GM23338 (cell line): ENCODE data around the gene ABHD5. TPM values are rescaled to one million over a fixed set of nuclear protein-coding genes. Genes with fewer than 3 reads are reported as not detected.

Source experiments
- ATAC-seq: fragments of 200-7000 bp; cut with Tn5 transposase; 3 replicates; pipeline ENCODE4 v1.9.1; 2020
- DNase-seq: peaks from one replicate; pipeline ENCODE4 v3.0.0-alpha.2; 2015; ENCODE audit warnings: low spot score
- H2AFZ ChIP-seq: fragments of 200-600 bp; sonication (generic); 2 replicates; pipeline ENCODE4 v1.8.0; 2016; ENCODE audit warnings: antibody characterized with exemption, mild to moderate bottlenecking, moderate library complexity
- H3F3A ChIP-seq: fragments of 200-600 bp; sonication (generic); replicated peaks from 2 replicates; pipeline ENCODE4 v1.8.0; 2017; ENCODE audit warnings: antibody characterized with exemption, mixed run types, low read depth
- H3K27ac ChIP-seq: fragments of 200-600 bp; sonication (generic); 2 replicates; pipeline ENCODE4 v1.6.1; 2016; ENCODE audit warnings: low read depth
- H3K27me3 ChIP-seq: fragments of 200-600 bp; sonication (generic); 2 replicates; pipeline ENCODE4 v1.8.0; 2016; ENCODE audit warnings: mild to moderate bottlenecking, mixed run types, moderate library complexity; ENCODE audit not compliant: insufficient read depth
- H3K36me3 ChIP-seq: fragments of 200-600 bp; sonication (generic); 2 replicates; pipeline ENCODE4 v1.8.0; 2016; ENCODE audit warnings: mild to moderate bottlenecking; ENCODE audit not compliant: insufficient read depth
- H3K4me1 ChIP-seq: fragments of 200-600 bp; sonication (generic); 2 replicates; pipeline ENCODE4 v1.8.0; 2016; ENCODE audit warnings: mild to moderate bottlenecking, moderate library complexity; ENCODE audit not compliant: insufficient read depth
- H3K4me2 ChIP-seq: fragments of 200-600 bp; sonication (generic); 2 replicates; pipeline ENCODE4 v1.7.1; 2017; ENCODE audit warnings: mixed run types
- H3K4me3 ChIP-seq: fragments of 200-600 bp; sonication (generic); 2 replicates; pipeline ENCODE4 v1.6.1; 2016; ENCODE audit warnings: mixed run types
- H3K79me2 ChIP-seq: fragments of 200-600 bp; sonication (generic); replicated peaks from 2 replicates; pipeline ENCODE4 v1.8.0; 2017; ENCODE audit warnings: mild to moderate bottlenecking; ENCODE audit not compliant: insufficient read depth
- H3K9me2 ChIP-seq: fragments of 200-600 bp; sonication (generic); 2 replicates; pipeline ENCODE4 v1.8.0; 2017; ENCODE audit not compliant: insufficient read depth
- H4K20me1 ChIP-seq: fragments of 200-600 bp; sonication (generic); replicated peaks from 2 replicates; pipeline ENCODE4 v1.8.0; 2017; ENCODE audit warnings: mild to moderate bottlenecking; ENCODE audit not compliant: insufficient read depth
- H3K27ac Mint-ChIP-seq: 2 replicates; pipeline ENCODE4 v1.8.0; 2020; ENCODE audit warnings: inconsistent platforms, mild to moderate bottlenecking, moderate library complexity, mixed read lengths
- H3K27me3 Mint-ChIP-seq: 3 replicates; pipeline ENCODE4 v1.8.0; 2022; ENCODE audit warnings: low read depth, mild to moderate bottlenecking, moderate library complexity, mixed read lengths, inconsistent platforms; ENCODE audit not compliant: insufficient read depth, poor library complexity
- H3K36me3 Mint-ChIP-seq: 3 replicates; pipeline ENCODE4 v1.8.0; 2021; ENCODE audit warnings: low read depth, mild to moderate bottlenecking, inconsistent platforms, moderate library complexity, mixed read lengths
- H3K4me1 Mint-ChIP-seq: 3 replicates; pipeline ENCODE4 v1.8.0; 2020; ENCODE audit warnings: mild to moderate bottlenecking, inconsistent platforms, mixed read lengths
- H3K4me3 Mint-ChIP-seq: 3 replicates; pipeline ENCODE4 v1.8.0; 2021; ENCODE audit warnings: moderate library complexity, mild to moderate bottlenecking, inconsistent platforms, mixed read lengths
- H3K9me3 Mint-ChIP-seq: 3 replicates; pipeline ENCODE4 v1.8.0; 2020; ENCODE audit warnings: moderate library complexity, mild to moderate bottlenecking, inconsistent platforms, mixed read lengths
- EZH2phosphoT487 ChIP-seq: fragments of 200-600 bp; sonication (generic); IDR thresholded peaks from one replicate; pipeline ENCODE4 v1.8.1; 2018; ENCODE audit warnings: antibody characterized with exemption; ENCODE audit not compliant: unreplicated experiment
- JUNB ChIP-seq: IDR thresholded peaks from one replicate; pipeline ENCODE4 v1.6.1; 2016; ENCODE audit warnings: antibody characterized with exemption; ENCODE audit not compliant: unreplicated experiment
- NANOG ChIP-seq: IDR thresholded peaks from 2 replicates; pipeline ENCODE4 v1.6.1; 2016; ENCODE audit warnings: antibody characterized with exemption, borderline replicate concordance
- polyA plus RNA-seq: library from polyadenylated mRNA; unstranded; fragments of >200 nt; fragmentation: Nextera tagmentation; extraction: Ambion mirVana; gene quantifications from 2 replicates; pipeline ENCODE4 v1.2.1, GENCODE V29; 2016
- total RNA-seq: library from RNA; depleted of rRNA; stranded (reverse); fragments of >200 nt; shearing (Covaris generic); gene quantifications from 2 replicates; pipeline ENCODE4 v1.2.3, GENCODE V29; 2014
- TF ChIP-seq, protein P1 (sequence below): fragments of 250-450 bp; sonication (Bioruptor Pico); IDR thresholded peaks from 2 replicates; pipeline ENCODE4 v1.5.0; 2020; ENCODE audit warnings: mild to moderate bottlenecking, moderate library complexity
- TF ChIP-seq, protein P2 (sequence below): IDR thresholded peaks from one replicate; pipeline ENCODE4 v1.6.1; 2018; ENCODE audit warnings: antibody characterized with exemption; ENCODE audit not compliant: unreplicated experiment
- TF ChIP-seq, protein P3 (sequence below), 2 experiments: fragments of 200-600 bp in 1 of 2; sonication (generic) in 1 of 2; conservative IDR thresholded peaks; 2 replicates each; pipeline versions ENCODE4 v1.5.1 to v1.6.1; 2016 to 2017; ENCODE audit warnings: antibody characterized with exemption in 2 of 2, low read depth in 2 of 2, mild to moderate bottlenecking in 2 of 2, moderate library complexity in 1 of 2

ABHD5 gene
- total and polyA plus RNA-seq, 2 experiments from 2014 or later: 12.1 to 12.3 TPM

DNA sequence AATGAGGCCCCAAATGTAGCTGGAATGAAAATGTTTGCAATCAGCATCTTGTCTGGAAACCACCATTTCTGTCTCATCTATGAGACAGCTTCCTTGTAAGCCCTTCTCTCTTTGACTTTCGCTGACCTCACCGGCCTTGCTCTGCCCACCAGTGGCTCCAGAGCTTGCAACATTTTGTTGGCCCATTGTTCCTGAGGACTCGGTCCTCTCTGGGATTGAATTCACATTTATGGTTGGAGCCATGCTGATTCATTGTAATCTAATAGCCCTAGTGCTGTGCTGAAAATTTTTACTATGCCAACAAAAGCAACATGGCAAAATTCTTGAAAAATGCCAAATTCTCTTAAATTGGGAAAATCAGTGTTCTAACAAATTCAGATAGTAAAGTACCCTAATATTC is 37.2 kb downstream of the ABHD5 start (continued):
- TF ChIP-seq, protein P1, sequence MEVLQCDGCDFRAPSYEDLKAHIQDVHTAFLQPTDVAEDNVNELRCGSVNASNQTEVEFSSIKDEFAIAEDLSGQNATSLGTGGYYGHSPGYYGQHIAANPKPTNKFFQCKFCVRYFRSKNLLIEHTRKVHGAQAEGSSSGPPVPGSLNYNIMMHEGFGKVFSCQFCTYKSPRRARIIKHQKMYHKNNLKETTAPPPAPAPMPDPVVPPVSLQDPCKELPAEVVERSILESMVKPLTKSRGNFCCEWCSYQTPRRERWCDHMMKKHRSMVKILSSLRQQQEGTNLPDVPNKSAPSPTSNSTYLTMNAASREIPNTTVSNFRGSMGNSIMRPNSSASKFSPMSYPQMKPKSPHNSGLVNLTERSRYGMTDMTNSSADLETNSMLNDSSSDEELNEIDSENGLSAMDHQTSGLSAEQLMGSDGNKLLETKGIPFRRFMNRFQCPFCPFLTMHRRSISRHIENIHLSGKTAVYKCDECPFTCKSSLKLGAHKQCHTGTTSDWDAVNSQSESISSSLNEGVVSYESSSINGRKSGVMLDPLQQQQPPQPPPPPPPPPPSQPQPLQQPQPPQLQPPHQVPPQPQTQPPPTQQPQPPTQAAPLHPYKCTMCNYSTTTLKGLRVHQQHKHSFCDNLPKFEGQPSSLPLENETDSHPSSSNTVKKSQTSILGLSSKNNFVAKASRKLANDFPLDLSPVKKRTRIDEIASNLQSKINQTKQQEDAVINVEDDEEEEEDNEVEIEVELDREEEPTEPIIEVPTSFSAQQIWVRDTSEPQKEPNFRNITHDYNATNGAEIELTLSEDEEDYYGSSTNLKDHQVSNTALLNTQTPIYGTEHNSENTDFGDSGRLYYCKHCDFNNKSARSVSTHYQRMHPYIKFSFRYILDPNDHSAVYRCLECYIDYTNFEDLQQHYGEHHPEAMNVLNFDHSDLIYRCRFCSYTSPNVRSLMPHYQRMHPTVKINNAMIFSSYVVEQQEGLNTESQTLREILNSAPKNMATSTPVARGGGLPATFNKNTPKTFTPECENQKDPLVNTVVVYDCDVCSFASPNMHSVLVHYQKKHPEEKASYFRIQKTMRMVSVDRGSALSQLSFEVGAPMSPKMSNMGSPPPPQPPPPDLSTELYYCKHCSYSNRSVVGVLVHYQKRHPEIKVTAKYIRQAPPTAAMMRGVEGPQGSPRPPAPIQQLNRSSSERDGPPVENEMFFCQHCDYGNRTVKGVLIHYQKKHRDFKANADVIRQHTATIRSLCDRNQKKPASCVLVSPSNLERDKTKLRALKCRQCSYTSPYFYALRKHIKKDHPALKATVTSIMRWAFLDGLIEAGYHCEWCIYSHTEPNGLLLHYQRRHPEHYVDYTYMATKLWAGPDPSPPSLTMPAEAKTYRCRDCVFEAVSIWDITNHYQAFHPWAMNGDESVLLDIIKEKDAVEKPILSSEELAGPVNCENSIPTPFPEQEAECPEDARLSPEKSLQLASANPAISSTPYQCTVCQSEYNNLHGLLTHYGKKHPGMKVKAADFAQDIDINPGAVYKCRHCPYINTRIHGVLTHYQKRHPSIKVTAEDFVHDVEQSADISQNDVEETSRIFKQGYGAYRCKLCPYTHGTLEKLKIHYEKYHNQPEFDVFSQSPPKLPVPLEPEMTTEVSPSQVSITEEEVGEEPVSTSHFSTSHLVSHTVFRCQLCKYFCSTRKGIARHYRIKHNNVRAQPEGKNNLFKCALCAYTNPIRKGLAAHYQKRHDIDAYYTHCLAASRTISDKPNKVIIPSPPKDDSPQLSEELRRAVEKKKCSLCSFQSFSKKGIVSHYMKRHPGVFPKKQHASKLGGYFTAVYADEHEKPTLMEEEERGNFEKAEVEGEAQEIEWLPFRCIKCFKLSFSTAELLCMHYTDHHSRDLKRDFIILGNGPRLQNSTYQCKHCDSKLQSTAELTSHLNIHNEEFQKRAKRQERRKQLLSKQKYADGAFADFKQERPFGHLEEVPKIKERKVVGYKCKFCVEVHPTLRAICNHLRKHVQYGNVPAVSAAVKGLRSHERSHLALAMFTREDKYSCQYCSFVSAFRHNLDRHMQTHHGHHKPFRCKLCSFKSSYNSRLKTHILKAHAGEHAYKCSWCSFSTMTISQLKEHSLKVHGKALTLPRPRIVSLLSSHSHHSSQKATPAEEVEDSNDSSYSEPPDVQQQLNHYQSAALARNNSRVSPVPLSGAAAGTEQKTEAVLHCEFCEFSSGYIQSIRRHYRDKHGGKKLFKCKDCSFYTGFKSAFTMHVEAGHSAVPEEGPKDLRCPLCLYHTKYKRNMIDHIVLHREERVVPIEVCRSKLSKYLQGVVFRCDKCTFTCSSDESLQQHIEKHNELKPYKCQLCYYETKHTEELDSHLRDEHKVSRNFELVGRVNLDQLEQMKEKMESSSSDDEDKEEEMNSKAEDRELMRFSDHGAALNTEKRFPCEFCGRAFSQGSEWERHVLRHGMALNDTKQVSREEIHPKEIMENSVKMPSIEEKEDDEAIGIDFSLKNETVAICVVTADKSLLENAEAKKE: no peak
- TF ChIP-seq JUNB: no peak
- TF ChIP-seq, protein P2, sequence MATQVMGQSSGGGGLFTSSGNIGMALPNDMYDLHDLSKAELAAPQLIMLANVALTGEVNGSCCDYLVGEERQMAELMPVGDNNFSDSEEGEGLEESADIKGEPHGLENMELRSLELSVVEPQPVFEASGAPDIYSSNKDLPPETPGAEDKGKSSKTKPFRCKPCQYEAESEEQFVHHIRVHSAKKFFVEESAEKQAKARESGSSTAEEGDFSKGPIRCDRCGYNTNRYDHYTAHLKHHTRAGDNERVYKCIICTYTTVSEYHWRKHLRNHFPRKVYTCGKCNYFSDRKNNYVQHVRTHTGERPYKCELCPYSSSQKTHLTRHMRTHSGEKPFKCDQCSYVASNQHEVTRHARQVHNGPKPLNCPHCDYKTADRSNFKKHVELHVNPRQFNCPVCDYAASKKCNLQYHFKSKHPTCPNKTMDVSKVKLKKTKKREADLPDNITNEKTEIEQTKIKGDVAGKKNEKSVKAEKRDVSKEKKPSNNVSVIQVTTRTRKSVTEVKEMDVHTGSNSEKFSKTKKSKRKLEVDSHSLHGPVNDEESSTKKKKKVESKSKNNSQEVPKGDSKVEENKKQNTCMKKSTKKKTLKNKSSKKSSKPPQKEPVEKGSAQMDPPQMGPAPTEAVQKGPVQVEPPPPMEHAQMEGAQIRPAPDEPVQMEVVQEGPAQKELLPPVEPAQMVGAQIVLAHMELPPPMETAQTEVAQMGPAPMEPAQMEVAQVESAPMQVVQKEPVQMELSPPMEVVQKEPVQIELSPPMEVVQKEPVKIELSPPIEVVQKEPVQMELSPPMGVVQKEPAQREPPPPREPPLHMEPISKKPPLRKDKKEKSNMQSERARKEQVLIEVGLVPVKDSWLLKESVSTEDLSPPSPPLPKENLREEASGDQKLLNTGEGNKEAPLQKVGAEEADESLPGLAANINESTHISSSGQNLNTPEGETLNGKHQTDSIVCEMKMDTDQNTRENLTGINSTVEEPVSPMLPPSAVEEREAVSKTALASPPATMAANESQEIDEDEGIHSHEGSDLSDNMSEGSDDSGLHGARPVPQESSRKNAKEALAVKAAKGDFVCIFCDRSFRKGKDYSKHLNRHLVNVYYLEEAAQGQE: no peak

DNA sequence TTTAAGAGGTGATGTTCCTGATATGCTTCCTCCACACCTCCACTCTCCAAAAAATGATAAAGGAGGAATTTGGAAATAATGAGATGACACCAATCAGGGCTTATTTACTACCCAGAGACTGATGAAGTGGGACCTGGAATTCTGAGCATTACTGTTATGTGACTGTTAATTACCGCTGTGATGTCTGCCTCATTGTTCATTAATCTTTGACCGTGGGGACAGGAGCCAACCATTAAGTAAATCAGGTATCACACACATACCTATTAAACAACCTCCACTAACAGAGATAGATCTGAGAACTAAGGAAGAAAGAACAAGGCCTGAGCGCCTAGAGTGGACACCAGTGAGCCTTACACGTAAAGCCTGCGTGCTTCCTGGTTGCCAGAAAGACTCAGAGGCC is 37.7 kb downstream of the ABHD5 start:
- no peaks in the 10 kb centered on the region for H4K20me1 ChIP-seq
- H3K36me3 ChIP-seq: no peaks in the 10 kb centered on the region
- DNase-seq (no peak), ATAC-seq (no peak)
- H3K4me1 ChIP-seq: peaks cover 7% of the 10 kb centered on the region
- Mint-ChIP-seq H3K27me3 (no peaks in the 10 kb centered on the region), H3K9me3 (no peaks in the 10 kb centered on the region; the same call in 2 of the 3 replicates), H3K36me3 (no peaks in the 10 kb centered on the region; the same call in 2 of the 3 replicates), H3K27ac (no peak overlapping the region; the same call in 1 of the 2 replicates), H3K4me1 (peaks cover 12% of the 10 kb centered on the region), H3K4me3 (no peak overlapping the region)
- no peaks in the 10 kb centered on the region for H3K79me2 ChIP-seq
- H2AFZ ChIP-seq: no peak overlapping the region
- no peak overlapping the region for H3K27ac ChIP-seq
- H3K9me2 ChIP-seq: peaks cover 10% of the 10 kb centered on the region
- TF ChIP-seq, protein P3, sequence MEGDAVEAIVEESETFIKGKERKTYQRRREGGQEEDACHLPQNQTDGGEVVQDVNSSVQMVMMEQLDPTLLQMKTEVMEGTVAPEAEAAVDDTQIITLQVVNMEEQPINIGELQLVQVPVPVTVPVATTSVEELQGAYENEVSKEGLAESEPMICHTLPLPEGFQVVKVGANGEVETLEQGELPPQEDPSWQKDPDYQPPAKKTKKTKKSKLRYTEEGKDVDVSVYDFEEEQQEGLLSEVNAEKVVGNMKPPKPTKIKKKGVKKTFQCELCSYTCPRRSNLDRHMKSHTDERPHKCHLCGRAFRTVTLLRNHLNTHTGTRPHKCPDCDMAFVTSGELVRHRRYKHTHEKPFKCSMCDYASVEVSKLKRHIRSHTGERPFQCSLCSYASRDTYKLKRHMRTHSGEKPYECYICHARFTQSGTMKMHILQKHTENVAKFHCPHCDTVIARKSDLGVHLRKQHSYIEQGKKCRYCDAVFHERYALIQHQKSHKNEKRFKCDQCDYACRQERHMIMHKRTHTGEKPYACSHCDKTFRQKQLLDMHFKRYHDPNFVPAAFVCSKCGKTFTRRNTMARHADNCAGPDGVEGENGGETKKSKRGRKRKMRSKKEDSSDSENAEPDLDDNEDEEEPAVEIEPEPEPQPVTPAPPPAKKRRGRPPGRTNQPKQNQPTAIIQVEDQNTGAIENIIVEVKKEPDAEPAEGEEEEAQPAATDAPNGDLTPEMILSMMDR (conservative IDR thresholded peaks at IDR 0.05; ENCODE audit: low read depth in 2 of 2): no peak
- no peak for TF ChIP-seq EZH2phosphoT487
- no peak for TF ChIP-seq NANOG
- H3K4me3 ChIP-seq: no peak overlapping the region
- no peaks in the 10 kb centered on the region for H3K27me3 ChIP-seq
- no peaks in the 10 kb centered on the region for H3F3A ChIP-seq
- no peak overlapping the region for H3K4me2 ChIP-seq
